Endothelial cell of umbilical vein (primary cell): ENCODE measurements around the gene USF1. TPM values are rescaled to one million over a fixed set of nuclear protein-coding genes. Genes with fewer than 3 reads are reported as not detected.

Experiments used
- BruUV-seq: library from RNA; stranded (reverse); fragments of 400-500 nt; replicated peaks from 2 replicates; lab custom pipeline; 2021; lab: Mats Ljungman, UMichigan
- CTCF ChIA-PET: fragments of 300-600, 350-600 bp; sonication (Branson Sonifier 250); formaldehyde crosslinking; loops from one replicate; lab custom pipeline; 2021; ENCODE audit warnings: antibody characterized with exemption, inconsistent platforms; lab: Charles Lee
- POLR2A ChIA-PET: fragments of 300-600, 350-600 bp; sonication (Branson Sonifier 250); formaldehyde crosslinking; loops from one replicate; lab custom pipeline; 2021; ENCODE audit warnings: antibody characterized with exemption, inconsistent platforms; lab: Charles Lee
- DNase-seq: peaks from one replicate; pipeline ENCODE4 v3.0.0-alpha.2; 2011; ENCODE audit warnings: low read depth, low spot score
- FAIRE-seq: peaks from 2 replicates; lab custom pipeline; 2011; peaks lifted over from hg19 to GRCh38; lab: Jason Lieb, UNC
- H2AFZ ChIP-seq: 2 replicates; pipeline ENCODE4 v1.6.0; 2012; ENCODE audit warnings: low read depth, low read length, control low read depth, inconsistent platforms
- H3K27ac ChIP-seq: 2 replicates; pipeline ENCODE4 v1.5.1; 2011; ENCODE audit warnings: low read depth, mild to moderate bottlenecking, control low read depth, low read length, moderate library complexity; ENCODE audit not compliant: insufficient read depth
- H3K27me3 ChIP-seq, 2 experiments: 2 replicates each; pipeline versions ENCODE4 v1.6.0 to v1.6.1; 2011; ENCODE audit warnings: low read length in 2 of 2, mixed read lengths in 1 of 2; ENCODE audit not compliant: control insufficient read depth in 2 of 2, insufficient read depth in 2 of 2
- H3K36me3 ChIP-seq, 2 experiments: 2 replicates in 1 of 2; 3 replicates in 1 of 2; pipeline ENCODE4 v1.5.1; 2011; ENCODE audit warnings: low read length in 2 of 2, mild to moderate bottlenecking in 1 of 2, moderate library complexity in 1 of 2; ENCODE audit not compliant: control insufficient read depth in 2 of 2, insufficient read depth in 2 of 2; ENCODE audit errors: extremely low read depth in 1 of 2
- H3K4me1 ChIP-seq: 3 replicates; pipeline ENCODE4 v1.5.1; 2011; ENCODE audit warnings: mild to moderate bottlenecking, low read length; ENCODE audit not compliant: control insufficient read depth, insufficient read depth; ENCODE audit errors: extremely low read depth
- H3K4me2 ChIP-seq: 2 replicates; pipeline ENCODE4 v1.6.1; 2011; ENCODE audit warnings: low read length, control low read depth, mixed read lengths; ENCODE audit not compliant: insufficient read depth
- H3K4me3 ChIP-seq, 3 experiments: fragments of 200-600 bp in 1 of 3; sonication (generic), shearing (Covaris generic) in 1 of 3; replicated peaks in 1 of 3; 2 replicates each; pipeline ENCODE4 v1.5.1; 2011 to 2016; ENCODE audit warnings: control low read depth in 3 of 3, low read length in 3 of 3, mild to moderate bottlenecking in 2 of 3, inconsistent platforms in 1 of 3, low read depth in 1 of 3, moderate library complexity in 1 of 3; ENCODE audit not compliant: insufficient read depth in 1 of 3
- H3K79me2 ChIP-seq: 2 replicates; pipeline ENCODE4 v1.6.0; 2012; ENCODE audit warnings: low read length, inconsistent platforms; ENCODE audit not compliant: control insufficient read depth, insufficient read depth
- H3K9ac ChIP-seq: replicated peaks from 2 replicates; pipeline ENCODE3; 2011; ENCODE audit warnings: low read length, control low read depth; ENCODE audit not compliant: insufficient read depth; ENCODE audit errors: extremely low read depth
- H3K9me1 ChIP-seq: replicated peaks from 3 replicates; pipeline ENCODE4 v1.6.0; 2011; ENCODE audit warnings: mild to moderate bottlenecking, low read length; ENCODE audit not compliant: control insufficient read depth, insufficient read depth; ENCODE audit errors: extremely low read depth
- H3K9me3 ChIP-seq: replicated peaks from 2 replicates; pipeline ENCODE4 v1.5.1; 2012; ENCODE audit warnings: low read length, inconsistent platforms; ENCODE audit not compliant: control insufficient read depth, insufficient read depth
- H4K20me1 ChIP-seq: replicated peaks from 2 replicates; pipeline ENCODE3; 2011; ENCODE audit warnings: mild to moderate bottlenecking, low read length; ENCODE audit not compliant: control insufficient read depth, insufficient read depth; ENCODE audit errors: extremely low read depth
- EZH2 ChIP-seq: IDR thresholded peaks from 2 replicates; pipeline ENCODE4 v1.6.1; 2012; ENCODE audit warnings: borderline replicate concordance, low read depth, mild to moderate bottlenecking, moderate library complexity, low read length, inconsistent platforms; ENCODE audit not compliant: severe bottlenecking
- FOS ChIP-seq: IDR thresholded peaks from 2 replicates; pipeline ENCODE4 v1.6.1; 2011; ENCODE audit warnings: mild to moderate bottlenecking, low read length, moderate library complexity, borderline replicate concordance; ENCODE audit not compliant: insufficient read depth
- GATA2 ChIP-seq: IDR thresholded peaks from 2 replicates; pipeline ENCODE4 v1.7.0; 2011; ENCODE audit warnings: low read depth, mild to moderate bottlenecking, moderate library complexity, mixed read lengths, low read length; ENCODE audit not compliant: insufficient read length, insufficient read depth
- JUN ChIP-seq: IDR thresholded peaks from 2 replicates; pipeline ENCODE4 v1.6.1; 2011; ENCODE audit warnings: borderline replicate concordance, low read depth; ENCODE audit not compliant: insufficient read length, insufficient read depth
- MYC ChIP-seq: IDR thresholded peaks from one replicate; pipeline ENCODE4 v1.6.1; 2011; ENCODE audit warnings: mild to moderate bottlenecking, low read depth, low read length
- POLR2A ChIP-seq: IDR thresholded peaks from 2 replicates; pipeline ENCODE4 v1.6.1; 2012; ENCODE audit warnings: low read depth, mild to moderate bottlenecking, control low read depth, low read length
- POLR2AphosphoS5 ChIP-seq: IDR thresholded peaks from 2 replicates; pipeline ENCODE4 v1.6.1; 2012; ENCODE audit warnings: low read depth, mild to moderate bottlenecking, control low read depth, low read length, moderate library complexity; ENCODE audit not compliant: insufficient read depth
- dilution Hi-C: fragments of 300-500 bp; cut with MboI; formaldehyde crosslinking; loops from one replicate; pipeline ENCODE4 v1.15.0; 2019; ENCODE audit warnings: low sequenced_read_pairs; ENCODE audit not compliant: extremely low pct_ligation_motif_present
- intact Hi-C: fragments of 100-400 bp; cut with micrococcal nuclease; formaldehyde crosslinking; loops from one replicate; pipeline ENCODE4 v1.10.0; 2022
- polyA plus RNA-seq, 4 experiments: library from polyadenylated mRNA; depleted of rRNA in 3 of 4; stranded (reverse) in 3 of 4; unstranded in 1 of 4; fragments of >200 nt; gene quantifications; 2 replicates each; pipeline versions ENCODE4 v1.2.1 to v1.2.3, GENCODE V29; 2011 to 2012; ENCODE audit warnings: missing spikeins in 1 of 4
- total RNA-seq: library from RNA; stranded (reverse); gene quantifications from 2 replicates; pipeline ENCODE4 v1.2.3, GENCODE V29; 2021
- TF ChIP-seq, protein P1 (sequence below): IDR thresholded peaks from 2 replicates; pipeline ENCODE4 v1.6.1; 2011; ENCODE audit not compliant: insufficient read depth, insufficient read length
- TF ChIP-seq, protein P2 (sequence below), 2 donors: IDR thresholded peaks; 1 replicate in 1 of 2; 2 replicates in 1 of 2; pipeline ENCODE4 v1.5.1; 2011; ENCODE audit warnings: low read length in 2 of 2, mild to moderate bottlenecking in 2 of 2, moderate library complexity in 2 of 2, control low read depth in 1 of 2, inconsistent platforms in 1 of 2, low read depth in 1 of 2; ENCODE audit not compliant: insufficient read depth in 1 of 2; ENCODE audit errors: extremely low read depth in 1 of 2

The USF1 gene
- total and polyA plus RNA-seq, 2 donors (not counting 3 experiments of a cell fraction or from before 2014, with no cell fraction given): 53.4 to 56.7 TPM

DNA sequence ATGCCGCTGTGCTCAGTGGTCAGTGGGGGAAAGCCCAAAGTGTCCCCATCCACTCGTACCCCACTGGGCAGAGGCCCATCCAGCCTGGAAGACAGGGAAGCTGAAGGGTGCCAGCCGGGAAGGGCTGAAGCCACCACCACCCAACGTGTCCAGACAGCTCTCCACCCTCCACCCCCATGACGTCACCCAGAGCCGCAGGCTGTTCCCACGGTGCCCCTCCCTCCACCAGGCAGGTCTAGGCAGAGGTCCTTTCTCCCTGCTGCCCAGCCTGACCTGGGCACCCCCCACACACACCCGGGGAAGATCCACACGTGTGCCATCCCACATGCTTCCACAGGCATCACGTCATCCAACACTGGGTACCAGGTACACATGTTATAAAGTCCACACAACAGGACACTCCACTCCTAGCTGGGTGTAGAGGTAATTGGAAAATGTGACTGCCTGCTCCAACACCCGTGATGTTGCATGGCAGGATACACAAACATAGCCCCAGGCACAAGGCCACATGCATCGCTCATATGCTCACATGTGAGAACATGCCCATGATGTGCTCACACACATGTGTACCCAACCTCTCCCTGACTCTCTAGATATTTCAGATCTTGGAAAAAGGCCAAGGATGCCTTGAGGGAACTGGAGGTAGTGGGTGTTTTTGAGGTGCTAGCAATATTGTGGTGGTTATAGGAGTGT lies 29.0 kb upstream of the USF1 start:
- CTCF ChIA-PET: interaction anchor here (1.9 kb wide), 1 partner anchor 10 kb away, joined by 6 read pairs; no protein-coding TSS in a partner anchor
- dilution Hi-C loops (no loop called here), intact Hi-C loops (no loop called here)

More for the DNA sequence above, 29.0 kb upstream of the USF1 start:
- FAIRE-seq: no peak
- POLR2A ChIA-PET: no interaction called here
- H3K79me2 ChIP-seq: no peaks in the 10 kb centered on the region
- H2AFZ ChIP-seq: no peak overlapping the region
- H3K27me3 ChIP-seq: no peaks in the 10 kb centered on the region
- H4K20me1 ChIP-seq: no peaks in the 10 kb centered on the region
- no peak for DNase-seq
- TF ChIP-seq POLR2A (no peak), MYC (no peak), JUN (no peak), POLR2AphosphoS5 (no peak), FOS (no peak), EZH2 (no peak), GATA2 (no peak)
- TF ChIP-seq, protein P1, sequence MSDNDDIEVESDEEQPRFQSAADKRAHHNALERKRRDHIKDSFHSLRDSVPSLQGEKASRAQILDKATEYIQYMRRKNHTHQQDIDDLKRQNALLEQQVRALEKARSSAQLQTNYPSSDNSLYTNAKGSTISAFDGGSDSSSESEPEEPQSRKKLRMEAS: no peak
- TF ChIP-seq, protein P2, sequence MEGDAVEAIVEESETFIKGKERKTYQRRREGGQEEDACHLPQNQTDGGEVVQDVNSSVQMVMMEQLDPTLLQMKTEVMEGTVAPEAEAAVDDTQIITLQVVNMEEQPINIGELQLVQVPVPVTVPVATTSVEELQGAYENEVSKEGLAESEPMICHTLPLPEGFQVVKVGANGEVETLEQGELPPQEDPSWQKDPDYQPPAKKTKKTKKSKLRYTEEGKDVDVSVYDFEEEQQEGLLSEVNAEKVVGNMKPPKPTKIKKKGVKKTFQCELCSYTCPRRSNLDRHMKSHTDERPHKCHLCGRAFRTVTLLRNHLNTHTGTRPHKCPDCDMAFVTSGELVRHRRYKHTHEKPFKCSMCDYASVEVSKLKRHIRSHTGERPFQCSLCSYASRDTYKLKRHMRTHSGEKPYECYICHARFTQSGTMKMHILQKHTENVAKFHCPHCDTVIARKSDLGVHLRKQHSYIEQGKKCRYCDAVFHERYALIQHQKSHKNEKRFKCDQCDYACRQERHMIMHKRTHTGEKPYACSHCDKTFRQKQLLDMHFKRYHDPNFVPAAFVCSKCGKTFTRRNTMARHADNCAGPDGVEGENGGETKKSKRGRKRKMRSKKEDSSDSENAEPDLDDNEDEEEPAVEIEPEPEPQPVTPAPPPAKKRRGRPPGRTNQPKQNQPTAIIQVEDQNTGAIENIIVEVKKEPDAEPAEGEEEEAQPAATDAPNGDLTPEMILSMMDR (IDR thresholded peaks at IDR 0.05; ENCODE audit: extremely low read depth in 1 of 2, insufficient read depth in 1 of 2, low read depth in 1 of 2, low read length in 2 of 2): no peak
- H3K27ac ChIP-seq: no peak overlapping the region
- H3K9me3 ChIP-seq: no peaks in the 10 kb centered on the region
- H3K36me3 ChIP-seq: no peaks in the 10 kb centered on the region
- no TSS peak for BruUV-seq
- no peaks in the 10 kb centered on the region for H3K4me1 ChIP-seq
- no peaks in the 10 kb centered on the region for H3K9me1 ChIP-seq
- H3K4me3 ChIP-seq: no peak overlapping the region
- H3K4me2 ChIP-seq: no peak overlapping the region
- H3K9ac ChIP-seq: no peak overlapping the region
